22Rv1 (cell line): ENCODE results near the gene BCKDHB.

Source experiments
- CTCF ChIP-seq: fragments of 450-650 bp; IDR thresholded peaks from 2 replicates; pipeline ENCODE4 v1.5.1; 2017; ENCODE audit warnings: mild to moderate bottlenecking
- ZFX ChIP-seq: fragments of 450-650 bp; IDR thresholded peaks from 2 replicates; pipeline ENCODE4 v1.6.1; 2017; ENCODE audit warnings: antibody characterized with exemption, borderline replicate concordance

GRCh38 chr6:80210618-80211017, 104.1 kb downstream of the BCKDHB start:
- TF ChIP-seq CTCF, result no peak
- TF ChIP-seq ZFX, result no peak
